ENCODE measurements around the gene TFAP2E. TPM values are rescaled to one million over a fixed set of nuclear protein-coding genes. Genes with fewer than 3 reads are reported as not detected.

TFAP2E gene
- total RNA-seq, 1 donor from 2014 or later = 1.4 TPM

DNA sequence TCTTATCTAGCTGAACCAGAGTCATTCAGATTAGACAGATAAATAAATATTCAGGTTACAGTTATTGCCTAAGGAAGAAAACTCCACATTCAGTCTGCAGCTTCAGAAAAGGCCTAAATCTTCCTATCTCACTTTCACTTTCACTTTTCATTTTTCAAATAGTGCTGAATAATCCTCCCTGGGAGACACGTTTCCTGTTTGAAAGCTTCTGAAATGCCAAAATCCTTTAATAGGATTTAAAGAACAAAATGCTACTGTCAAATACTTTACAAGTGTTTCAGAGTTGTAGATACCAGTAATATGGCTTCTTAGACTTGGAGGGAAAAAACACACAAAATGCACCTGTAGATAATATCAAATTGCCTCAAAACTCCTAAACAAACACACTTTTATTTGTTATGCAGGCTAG lies 64.3 kb downstream of the TFAP2E start:
- Mint-ChIP-seq H3K27me3 (peaks cover 5% of the 10 kb centered on the region), H3K9me3 (no peaks in the 10 kb centered on the region), H3K36me3 (peaks cover 14% of the 10 kb centered on the region), H3K27ac (peak overlapping the region; percentile 86), H3K4me3 (peak overlapping the region; percentile 66), H3K4me1 (ENCODE audit: unreplicated experiment) (peaks cover 20% of the 10 kb centered on the region)
- TF ChIP-seq, protein P1, sequence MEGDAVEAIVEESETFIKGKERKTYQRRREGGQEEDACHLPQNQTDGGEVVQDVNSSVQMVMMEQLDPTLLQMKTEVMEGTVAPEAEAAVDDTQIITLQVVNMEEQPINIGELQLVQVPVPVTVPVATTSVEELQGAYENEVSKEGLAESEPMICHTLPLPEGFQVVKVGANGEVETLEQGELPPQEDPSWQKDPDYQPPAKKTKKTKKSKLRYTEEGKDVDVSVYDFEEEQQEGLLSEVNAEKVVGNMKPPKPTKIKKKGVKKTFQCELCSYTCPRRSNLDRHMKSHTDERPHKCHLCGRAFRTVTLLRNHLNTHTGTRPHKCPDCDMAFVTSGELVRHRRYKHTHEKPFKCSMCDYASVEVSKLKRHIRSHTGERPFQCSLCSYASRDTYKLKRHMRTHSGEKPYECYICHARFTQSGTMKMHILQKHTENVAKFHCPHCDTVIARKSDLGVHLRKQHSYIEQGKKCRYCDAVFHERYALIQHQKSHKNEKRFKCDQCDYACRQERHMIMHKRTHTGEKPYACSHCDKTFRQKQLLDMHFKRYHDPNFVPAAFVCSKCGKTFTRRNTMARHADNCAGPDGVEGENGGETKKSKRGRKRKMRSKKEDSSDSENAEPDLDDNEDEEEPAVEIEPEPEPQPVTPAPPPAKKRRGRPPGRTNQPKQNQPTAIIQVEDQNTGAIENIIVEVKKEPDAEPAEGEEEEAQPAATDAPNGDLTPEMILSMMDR (conservative IDR thresholded peaks at IDR 0.05) = no peak
- no peak for DNase-seq (ENCODE audit: extremely low spot score, unreplicated experiment)

DNA sequence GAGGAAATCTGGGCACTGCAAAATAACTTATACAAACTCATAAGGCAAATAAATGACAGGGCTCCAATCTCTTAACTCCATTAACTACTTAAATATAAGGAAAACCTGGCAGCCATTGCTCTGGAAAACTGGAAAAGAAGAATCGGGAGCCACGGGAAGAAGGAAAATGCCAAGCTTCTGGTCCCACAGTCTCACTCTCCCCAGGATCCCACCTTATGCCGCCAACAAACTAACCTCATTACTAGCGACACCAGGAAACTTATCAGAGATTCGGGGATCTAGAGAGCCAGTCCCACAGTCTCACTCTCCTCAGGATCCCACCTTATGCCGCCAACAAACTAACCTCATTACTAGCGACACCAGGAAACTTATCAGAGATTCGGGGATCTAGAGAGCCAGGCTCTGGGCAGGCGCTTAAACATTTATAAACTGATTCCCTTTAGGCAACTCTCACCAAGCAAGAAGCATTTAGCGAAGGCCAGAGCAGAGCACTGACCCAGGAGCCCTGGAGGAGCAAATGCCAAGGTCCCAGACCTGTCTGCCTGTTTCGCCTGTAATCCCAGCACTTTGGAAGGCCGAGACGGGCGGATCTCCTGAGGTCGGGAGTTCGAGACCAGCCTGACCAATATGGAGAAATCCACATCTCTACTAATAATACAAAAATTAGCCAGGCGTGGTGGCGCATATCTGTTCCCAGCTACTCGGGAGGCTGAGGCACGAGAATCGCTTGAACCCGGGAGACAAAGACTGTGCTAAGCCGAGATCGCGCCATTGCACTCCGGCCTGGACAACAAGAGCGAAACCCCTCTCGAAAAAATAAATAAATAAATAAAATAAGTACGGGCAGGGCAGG lies 67.5 kb downstream of the TFAP2E start:
- DNase-seq (ENCODE audit: extremely low spot score, unreplicated experiment) = no peak
- H3K4me3 Mint-ChIP-seq = peak overlapping the region; percentile 100
- H3K27ac Mint-ChIP-seq = peak overlapping the region; percentile 100
- H3K27me3 Mint-ChIP-seq = peaks cover 19% of the 10 kb centered on the region
- H3K36me3 Mint-ChIP-seq = peaks cover 11% of the 10 kb centered on the region
- TF ChIP-seq, protein P1 (conservative IDR thresholded peaks at IDR 0.05) = no peak
- H3K9me3 Mint-ChIP-seq = no peaks in the 10 kb centered on the region
- peaks cover 20% of the 10 kb centered on the region for H3K4me1 Mint-ChIP-seq (ENCODE audit: unreplicated experiment)

DNA sequence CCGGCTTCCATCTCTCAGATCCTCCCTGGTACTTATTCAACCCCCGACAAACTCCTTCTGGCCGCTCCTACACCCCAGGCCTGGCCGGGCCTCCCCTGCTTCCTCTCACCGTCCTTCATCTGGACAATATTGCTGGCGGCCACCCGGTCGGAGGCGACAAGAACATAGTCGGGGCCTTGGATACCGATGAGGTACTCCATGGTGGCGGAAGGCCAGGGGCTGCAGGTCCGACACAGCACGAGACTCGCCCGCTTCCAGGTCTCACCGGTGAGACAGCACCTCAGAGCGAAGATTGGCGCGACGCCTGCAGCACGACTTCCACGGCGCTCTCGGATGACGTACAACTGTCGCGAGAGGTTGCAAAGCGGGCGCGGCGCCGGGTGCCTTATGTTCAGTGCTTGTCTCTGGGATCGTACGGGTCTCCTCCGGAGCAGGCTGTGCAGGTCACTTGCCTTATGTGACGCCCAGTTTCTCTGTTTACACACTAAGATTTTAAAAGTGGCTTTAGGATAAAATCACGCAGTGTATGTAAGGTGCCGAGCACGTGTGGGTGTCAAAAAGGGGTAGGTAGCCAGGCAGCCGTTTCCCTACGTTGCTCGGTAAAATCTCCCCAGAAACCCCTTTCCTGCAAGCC lies 68.2 kb downstream of the TFAP2E start, which contains the start of gene PSMB2:
TSS of gene PSMB2 (minus strand) at position 294 of the 634 bp plus-strand sequence. CDS start at position 200, 94 bp downstream.
- Mint-ChIP-seq H3K4me3 (peak within 1 kb of the TSS; percentile 100), H3K9me3 (no peaks in the 10 kb centered on the region), H3K4me1 (ENCODE audit: unreplicated experiment) (peaks cover 20% of the 10 kb centered on the region), H3K27me3 (peaks cover 26% of the 10 kb centered on the region), H3K27ac (peak within 1 kb of the TSS; percentile 100), H3K36me3 (peaks cover 9% of the 10 kb centered on the region)
- TF ChIP-seq, protein P1 (conservative IDR thresholded peaks at IDR 0.05) = no peak
- DNase-seq (ENCODE audit: extremely low spot score, unreplicated experiment) = peak; percentile 97

DNA sequence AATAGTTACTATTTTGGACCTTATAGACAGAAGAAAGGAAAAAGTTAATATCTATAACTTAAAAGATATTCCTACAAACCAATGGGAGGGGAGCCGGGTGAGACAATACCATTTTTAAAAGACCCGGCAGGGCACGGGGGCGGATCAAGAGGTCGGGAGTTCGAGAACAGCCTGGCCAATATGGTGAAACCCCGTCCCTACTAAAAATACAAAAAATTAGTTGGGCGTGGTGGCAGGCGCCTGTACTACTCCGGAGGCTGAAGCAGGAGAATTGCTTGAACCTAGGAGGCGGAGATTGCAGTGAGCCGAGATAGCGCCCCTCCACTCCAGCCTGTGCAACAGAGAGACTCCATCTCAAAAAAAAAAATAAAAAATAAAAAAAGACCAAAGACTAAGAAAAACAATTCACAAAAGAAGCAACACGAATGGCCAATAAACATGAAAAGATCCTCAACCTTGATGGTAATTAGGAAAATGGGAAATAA lies 69.4 kb downstream of the TFAP2E start:
- Mint-ChIP-seq H3K9me3 (no peaks in the 10 kb centered on the region), H3K36me3 (peaks cover 7% of the 10 kb centered on the region), H3K4me1 (ENCODE audit: unreplicated experiment) (peaks cover 16% of the 10 kb centered on the region), H3K27ac (peak overlapping the region; percentile 100), H3K4me3 (peak overlapping the region; percentile 100), H3K27me3 (peaks cover 36% of the 10 kb centered on the region)
- no peak for DNase-seq (ENCODE audit: extremely low spot score, unreplicated experiment)
- TF ChIP-seq, protein P1 (conservative IDR thresholded peaks at IDR 0.05) = no peak

DNA sequence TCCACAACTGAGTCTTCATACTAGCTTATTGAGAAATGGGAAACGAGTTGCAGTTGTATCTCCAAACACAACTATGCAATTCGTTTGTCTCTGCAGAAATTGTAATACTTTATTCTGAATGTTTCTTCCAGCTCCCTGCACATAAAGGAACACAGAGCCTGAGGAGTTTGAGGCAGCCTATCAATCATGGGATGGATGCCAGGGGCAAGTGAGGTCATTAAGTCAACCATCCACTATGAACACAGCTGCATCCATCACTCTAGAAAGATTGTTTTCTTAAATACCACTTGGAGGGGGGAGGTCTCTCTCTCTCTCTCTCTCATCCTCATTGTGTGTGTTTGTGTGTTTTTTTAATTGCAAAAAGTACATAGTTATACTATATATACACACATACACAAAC lies 71.1 kb downstream of the TFAP2E start:
- H3K27me3 Mint-ChIP-seq = peaks cover 46% of the 10 kb centered on the region
- H3K4me3 Mint-ChIP-seq = peak overlapping the region; percentile 58
- H3K9me3 Mint-ChIP-seq = no peaks in the 10 kb centered on the region
- TF ChIP-seq, protein P1 (conservative IDR thresholded peaks at IDR 0.05) = no peak
- H3K36me3 Mint-ChIP-seq = peaks cover 4% of the 10 kb centered on the region
- DNase-seq (ENCODE audit: extremely low spot score, unreplicated experiment) = no peak
- H3K4me1 Mint-ChIP-seq (ENCODE audit: unreplicated experiment) = peaks cover 9% of the 10 kb centered on the region
- H3K27ac Mint-ChIP-seq = peak overlapping the region; percentile 58

Other genes with a start within 250 kb of the TFAP2E start
- gene KIAA0319L, start 15.9 kb upstream of the TFAP2E start, total RNA-seq (ENCODE audit: low replicate concordance) = 48.6 and 56.9 TPM in 2 replicates
- 21.8 and 27.2 TPM in 2 replicates for gene NCDN, start 15.5 kb upstream of the TFAP2E start, total RNA-seq (ENCODE audit: low replicate concordance)
- gene PSMB2, start 68.2 kb downstream of the TFAP2E start, total RNA-seq (ENCODE audit: low replicate concordance) = 62.9 and 66.3 TPM in 2 replicates
- gene C1orf216, start 145.6 kb downstream of the TFAP2E start, total RNA-seq (ENCODE audit: low replicate concordance) = 3.3 and 10.0 TPM in 2 replicates
- gene CLSPN, start 196.7 kb downstream of the TFAP2E start, total RNA-seq (ENCODE audit: low replicate concordance) = 11.2 and 29.7 TPM in 2 replicates
- 15.9 and 21.4 TPM in 2 replicates for gene AGO4, start 234.7 kb downstream of the TFAP2E start, total RNA-seq (ENCODE audit: low replicate concordance)